ENCODE measurements around the gene MAP2K3.

DNA sequence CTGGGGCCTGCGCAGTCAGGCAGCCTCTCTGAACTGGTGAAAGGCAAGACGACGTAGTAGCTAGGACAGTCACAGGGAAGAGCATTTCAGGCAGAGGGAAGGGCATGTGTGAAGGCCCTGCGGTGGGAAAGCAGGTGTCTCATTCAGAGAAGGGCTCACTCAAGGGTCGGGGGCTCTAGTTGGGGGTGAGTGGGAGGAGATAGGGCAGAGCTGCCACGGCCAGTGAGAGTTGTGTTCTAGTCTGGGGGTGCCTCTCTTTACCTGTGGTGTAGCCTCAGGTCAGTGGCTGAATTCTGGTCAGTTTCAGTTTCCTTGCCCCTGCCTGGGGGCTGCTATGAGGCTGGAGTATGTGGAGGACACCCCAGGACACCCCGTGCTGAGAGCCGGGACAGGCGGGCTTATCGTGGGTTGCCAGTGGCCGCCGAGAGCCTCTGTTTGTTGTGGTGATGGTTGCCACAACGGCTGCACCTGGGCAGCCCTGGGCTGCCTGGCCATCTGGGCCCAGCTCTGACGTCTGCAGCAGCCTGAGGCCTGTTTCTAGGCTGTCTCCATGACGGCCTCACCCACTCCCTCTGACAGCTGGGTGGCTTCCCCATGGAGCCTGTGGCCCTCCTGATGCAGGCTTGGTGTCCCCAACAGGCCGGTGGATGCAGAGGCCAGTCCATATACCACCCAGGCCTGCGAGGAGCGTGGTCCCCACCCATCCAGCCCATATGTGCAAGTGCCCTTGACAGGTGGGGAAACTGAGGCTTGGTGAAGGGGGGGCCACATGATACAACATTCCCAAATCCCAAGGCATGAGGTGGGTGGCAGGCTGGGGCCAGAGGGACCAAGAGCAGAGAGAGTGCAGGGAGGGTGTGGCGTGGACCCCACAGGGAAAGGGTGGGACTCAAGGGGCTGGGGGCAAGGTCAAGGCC is 10.8 kb downstream of the MAP2K3 start:
- TF ChIP-seq, protein P1, sequence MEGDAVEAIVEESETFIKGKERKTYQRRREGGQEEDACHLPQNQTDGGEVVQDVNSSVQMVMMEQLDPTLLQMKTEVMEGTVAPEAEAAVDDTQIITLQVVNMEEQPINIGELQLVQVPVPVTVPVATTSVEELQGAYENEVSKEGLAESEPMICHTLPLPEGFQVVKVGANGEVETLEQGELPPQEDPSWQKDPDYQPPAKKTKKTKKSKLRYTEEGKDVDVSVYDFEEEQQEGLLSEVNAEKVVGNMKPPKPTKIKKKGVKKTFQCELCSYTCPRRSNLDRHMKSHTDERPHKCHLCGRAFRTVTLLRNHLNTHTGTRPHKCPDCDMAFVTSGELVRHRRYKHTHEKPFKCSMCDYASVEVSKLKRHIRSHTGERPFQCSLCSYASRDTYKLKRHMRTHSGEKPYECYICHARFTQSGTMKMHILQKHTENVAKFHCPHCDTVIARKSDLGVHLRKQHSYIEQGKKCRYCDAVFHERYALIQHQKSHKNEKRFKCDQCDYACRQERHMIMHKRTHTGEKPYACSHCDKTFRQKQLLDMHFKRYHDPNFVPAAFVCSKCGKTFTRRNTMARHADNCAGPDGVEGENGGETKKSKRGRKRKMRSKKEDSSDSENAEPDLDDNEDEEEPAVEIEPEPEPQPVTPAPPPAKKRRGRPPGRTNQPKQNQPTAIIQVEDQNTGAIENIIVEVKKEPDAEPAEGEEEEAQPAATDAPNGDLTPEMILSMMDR (IDR thresholded peaks at IDR 0.05): no peak
- TF ChIP-seq EZH2phosphoT487 (IDR thresholded peaks at IDR 0.05): no peak
